Spleen (tissue), 7 donors: ENCODE measurements around the gene ANKFN1.

Experiments
- CTCF ChIP-seq, 11 experiments: fragments of 200-600 bp in 7 of 11; fragments of 450-650 bp in 4 of 11; sonication (generic) in 4 of 11; IDR thresholded peaks in 8 of 11; conservative IDR thresholded peaks in 3 of 11; 1 replicate in 7 of 11; 2 replicates in 4 of 11; pipeline versions ENCODE4 v1.4.0 to v1.8.0; 2016 to 2021; ENCODE audit warnings: antibody characterized with exemption in 11 of 11, inconsistent platforms in 4 of 11, mild to moderate bottlenecking in 1 of 11
- POLR2A ChIP-seq, 3 donors: fragments of 450-650 bp; IDR thresholded peaks; one replicate each; pipeline ENCODE4 v1.5.1; 2017; ENCODE audit warnings: antibody characterized with exemption in 3 of 3, mild to moderate bottlenecking in 1 of 3
- POLR2AphosphoS5 ChIP-seq, 3 donors: sonication (generic); formaldehyde crosslinking; IDR thresholded peaks; one replicate each; pipeline ENCODE4 v1.5.1; 2017; ENCODE audit warnings: antibody characterized with exemption in 3 of 3
- donor health status: DM: no; HTN: no; CAD: no; lungs with moderate emphysema.
- donor health status: DM: no; HTN: no; CAD: no.
- donor health status: DM: no; HTN: no; CAD: no.

- TF ChIP-seq CTCF (IDR thresholded peaks at IDR 0.05 in 8 of 11, conservative IDR thresholded peaks at IDR 0.05 in 3 of 11), result no peak
- TF ChIP-seq POLR2A (IDR thresholded peaks at IDR 0.05), result no peak
- no peak for TF ChIP-seq POLR2AphosphoS5 (IDR thresholded peaks at IDR 0.05)
Observed at GRCh38 chr17:56114469-56114868, 38.8 kb upstream of the ANKFN1 start.
